Caco-2 (cell line): ENCODE data around the gene F13A1. TPM values are rescaled to one million over a fixed set of nuclear protein-coding genes. Genes with fewer than 3 reads are reported as not detected.

Experiments
- BruUV-seq: library from RNA; stranded (reverse); fragments of 400-500 nt; replicated peaks from 2 replicates; lab custom pipeline; 2021; lab: Mats Ljungman, UMichigan
- CTCF ChIA-PET: fragments of 300-600 bp; sonication (Branson Sonifier 250); formaldehyde crosslinking; loops from one replicate; lab custom pipeline; 2022; ENCODE audit warnings: antibody characterized with exemption; lab: Charles Lee
- POLR2A ChIA-PET: fragments of 300-600 bp; sonication (Branson Sonifier 250); formaldehyde crosslinking; loops from one replicate; lab custom pipeline; 2022; ENCODE audit warnings: antibody characterized with exemption; lab: Charles Lee
- DNase-seq, 2 experiments: peaks; one replicate each; pipeline versions ENCODE4 v3.0.0 to v3.0.0-alpha.2; 2020 to 2022
- H3K27me3 ChIP-seq: replicated peaks from 2 replicates; pipeline ENCODE4 v1.6.0; 2011; ENCODE audit warnings: low read length; ENCODE audit not compliant: control insufficient read depth, insufficient read depth
- H3K36me3 ChIP-seq: 2 replicates; pipeline ENCODE4 v1.5.1; 2011; ENCODE audit warnings: low read length; ENCODE audit not compliant: control insufficient read depth, insufficient read depth
- H3K4me1 ChIP-seq: fragments of 250-450 bp; sonication (Bioruptor Pico); 2 replicates; pipeline ENCODE4 v1.5.1; 2020; ENCODE audit warnings: mild to moderate bottlenecking
- H3K4me3 ChIP-seq: 2 replicates; pipeline ENCODE4 v1.5.1; 2011; ENCODE audit warnings: low read depth, mild to moderate bottlenecking, control low read depth, low read length
- H3K9me3 ChIP-seq: fragments of 250-450 bp; sonication (Bioruptor Pico); 2 replicates; pipeline ENCODE4 v1.5.1; 2020; ENCODE audit warnings: mild to moderate bottlenecking, moderate library complexity
- H3K27ac Mint-ChIP-seq: one replicate; pipeline ENCODE4 v1.8.0; 2022; ENCODE audit warnings: mixed read lengths; ENCODE audit not compliant: unreplicated experiment
- H3K27me3 Mint-ChIP-seq: one replicate; pipeline ENCODE4 v1.8.0; 2022; ENCODE audit warnings: mixed read lengths; ENCODE audit not compliant: insufficient read depth, unreplicated experiment
- H3K36me3 Mint-ChIP-seq: one replicate; pipeline ENCODE4 v1.8.0; 2022; ENCODE audit warnings: mild to moderate bottlenecking, mixed read lengths; ENCODE audit not compliant: insufficient read depth, unreplicated experiment
- H3K4me1 Mint-ChIP-seq: one replicate; pipeline ENCODE4 v1.8.0; 2022; ENCODE audit warnings: low read depth, mixed read lengths; ENCODE audit not compliant: unreplicated experiment
- H3K4me3 Mint-ChIP-seq: one replicate; pipeline ENCODE4 v1.8.0; 2022; ENCODE audit warnings: mild to moderate bottlenecking, moderate library complexity, mixed read lengths; ENCODE audit not compliant: unreplicated experiment
- H3K9me3 Mint-ChIP-seq: one replicate; pipeline ENCODE4 v1.8.0; 2022; ENCODE audit warnings: mixed read lengths; ENCODE audit not compliant: unreplicated experiment
- intact Hi-C: fragments of 100-400 bp; cut with micrococcal nuclease; formaldehyde crosslinking; loops from one replicate; pipeline ENCODE4 v1.10.0; 2022; ENCODE audit not compliant: unreplicated experiment
- total RNA-seq: library from RNA; stranded (reverse); gene quantifications from 2 replicates; pipeline ENCODE4 v1.2.3, GENCODE V29; 2022
- TF ChIP-seq, protein P1 (sequence below), 2 experiments: fragments of 200-600 bp in 1 of 2; IDR thresholded peaks; 1 replicate in 1 of 2; 2 replicates in 1 of 2; pipeline versions ENCODE4 v1.5.1 to v1.8.0; 2011 to 2022; ENCODE audit warnings: antibody characterized with exemption in 1 of 2, control low read depth in 1 of 2, inconsistent platforms in 1 of 2, low read depth in 1 of 2, low read length in 1 of 2, mild to moderate bottlenecking in 1 of 2, moderate library complexity in 1 of 2; ENCODE audit not compliant: insufficient read depth in 1 of 2, severe bottlenecking in 1 of 2, unreplicated experiment in 1 of 2

F13A1 gene
- total RNA-seq, 1 experiment from 2014 or later = not detected

DNA sequence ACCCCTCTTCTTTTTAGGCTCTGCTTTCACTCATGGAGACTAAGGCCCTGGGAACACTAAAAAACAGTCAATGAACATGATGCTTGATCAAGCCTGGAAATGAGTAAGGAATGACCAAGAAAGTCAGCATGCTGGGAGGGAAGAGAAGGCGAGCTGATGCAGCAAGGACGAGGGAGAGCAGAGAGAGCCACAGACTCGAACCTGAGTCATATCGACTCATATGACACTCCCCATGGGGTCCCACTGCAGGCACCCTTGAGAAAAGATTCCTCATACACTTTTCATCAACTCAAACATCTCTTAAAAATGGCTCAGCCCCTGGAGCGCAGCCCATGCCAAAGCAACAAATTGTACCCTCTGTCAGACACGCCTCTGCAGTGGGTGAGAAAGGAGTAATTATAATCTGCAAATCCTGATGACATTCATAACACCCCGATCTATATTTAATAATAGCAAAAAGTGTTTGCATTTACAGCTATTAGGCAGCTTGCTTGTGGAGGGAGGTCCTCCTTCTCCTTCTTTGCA lies 127.2 kb downstream of the F13A1 start:
- no peak overlapping the region for H3K27ac Mint-ChIP-seq
- DNase-seq = no peak
- intact Hi-C loops = no loop called here
- H3K4me1 Mint-ChIP-seq = no peaks in the 10 kb centered on the region
- Histone ChIP-seq H3K36me3 (no peaks in the 10 kb centered on the region), H3K9me3 (no peaks in the 10 kb centered on the region), H3K4me1 (no peaks in the 10 kb centered on the region), H3K4me3 (no peak overlapping the region), H3K27me3 (no peaks in the 10 kb centered on the region)
- H3K27me3 Mint-ChIP-seq = peaks cover 19% of the 10 kb centered on the region
- BruUV-seq = no TSS peak
- POLR2A ChIA-PET = no interaction called here
- H3K9me3 Mint-ChIP-seq = no peaks in the 10 kb centered on the region
- TF ChIP-seq, protein P1, sequence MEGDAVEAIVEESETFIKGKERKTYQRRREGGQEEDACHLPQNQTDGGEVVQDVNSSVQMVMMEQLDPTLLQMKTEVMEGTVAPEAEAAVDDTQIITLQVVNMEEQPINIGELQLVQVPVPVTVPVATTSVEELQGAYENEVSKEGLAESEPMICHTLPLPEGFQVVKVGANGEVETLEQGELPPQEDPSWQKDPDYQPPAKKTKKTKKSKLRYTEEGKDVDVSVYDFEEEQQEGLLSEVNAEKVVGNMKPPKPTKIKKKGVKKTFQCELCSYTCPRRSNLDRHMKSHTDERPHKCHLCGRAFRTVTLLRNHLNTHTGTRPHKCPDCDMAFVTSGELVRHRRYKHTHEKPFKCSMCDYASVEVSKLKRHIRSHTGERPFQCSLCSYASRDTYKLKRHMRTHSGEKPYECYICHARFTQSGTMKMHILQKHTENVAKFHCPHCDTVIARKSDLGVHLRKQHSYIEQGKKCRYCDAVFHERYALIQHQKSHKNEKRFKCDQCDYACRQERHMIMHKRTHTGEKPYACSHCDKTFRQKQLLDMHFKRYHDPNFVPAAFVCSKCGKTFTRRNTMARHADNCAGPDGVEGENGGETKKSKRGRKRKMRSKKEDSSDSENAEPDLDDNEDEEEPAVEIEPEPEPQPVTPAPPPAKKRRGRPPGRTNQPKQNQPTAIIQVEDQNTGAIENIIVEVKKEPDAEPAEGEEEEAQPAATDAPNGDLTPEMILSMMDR (IDR thresholded peaks at IDR 0.05; ENCODE audit: insufficient read depth in 1 of 2, low read depth in 1 of 2, low read length in 1 of 2, severe bottlenecking in 1 of 2, unreplicated experiment in 1 of 2) = no peak
- H3K4me3 Mint-ChIP-seq = no peak overlapping the region
- no peaks in the 10 kb centered on the region for H3K36me3 Mint-ChIP-seq
- CTCF ChIA-PET = no interaction called here

DNA sequence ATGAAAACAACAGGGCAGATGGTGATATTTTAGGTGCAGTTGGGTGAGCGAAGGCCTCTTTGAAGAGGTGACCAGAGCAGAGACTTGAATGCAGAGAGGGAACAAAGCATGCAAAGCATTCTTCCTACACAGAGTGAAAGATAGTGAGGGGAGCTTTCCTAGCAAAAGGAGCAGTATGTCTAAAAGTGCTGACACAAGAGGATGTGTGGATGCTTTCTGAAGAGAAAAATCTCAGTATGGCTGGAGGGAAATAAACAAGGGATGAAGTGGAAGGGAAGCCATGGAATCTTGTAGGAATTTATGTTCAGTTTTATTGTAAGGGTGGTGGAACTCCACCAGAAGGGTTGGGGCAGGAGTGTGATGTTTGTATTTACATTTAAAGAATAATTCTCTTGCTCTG lies 128.6 kb downstream of the F13A1 start:
- ChIA-PET POLR2A (no interaction called here), CTCF (no interaction called here)
- Histone ChIP-seq H3K9me3 (no peaks in the 10 kb centered on the region), H3K4me3 (no peak overlapping the region), H3K27me3 (no peaks in the 10 kb centered on the region), H3K4me1 (no peaks in the 10 kb centered on the region), H3K36me3 (no peaks in the 10 kb centered on the region)
- Mint-ChIP-seq H3K9me3 (no peaks in the 10 kb centered on the region), H3K4me1 (no peaks in the 10 kb centered on the region), H3K27ac (no peak overlapping the region), H3K4me3 (no peak overlapping the region), H3K36me3 (no peaks in the 10 kb centered on the region), H3K27me3 (peaks cover 19% of the 10 kb centered on the region)
- intact Hi-C loops = no loop called here
- TF ChIP-seq, protein P1 (IDR thresholded peaks at IDR 0.05; ENCODE audit: insufficient read depth in 1 of 2, low read depth in 1 of 2, low read length in 1 of 2, severe bottlenecking in 1 of 2, unreplicated experiment in 1 of 2) = no peak
- no peak for DNase-seq
- no TSS peak for BruUV-seq

DNA sequence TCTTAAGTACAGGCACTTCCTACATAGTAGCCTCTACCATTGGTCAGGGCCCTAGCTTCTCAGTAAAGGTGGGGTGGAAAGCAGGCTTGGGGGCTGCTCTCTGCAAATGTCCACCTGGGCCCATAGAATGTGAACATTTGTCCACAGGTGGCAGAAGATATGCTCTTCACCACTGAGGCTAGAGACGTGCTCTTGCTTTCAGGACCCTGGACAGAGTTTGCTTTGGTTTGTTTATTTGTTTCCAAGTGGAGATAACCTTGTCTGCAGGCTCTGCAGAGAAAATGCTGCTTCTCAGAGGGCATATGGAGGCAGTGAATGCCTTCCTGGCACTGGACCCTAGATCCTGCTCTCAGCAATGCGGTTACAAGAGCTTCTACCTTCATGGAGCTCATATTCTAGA lies 129.0 kb downstream of the F13A1 start:
- H3K4me3 ChIP-seq = no peak overlapping the region
- no peaks in the 10 kb centered on the region for H3K36me3 ChIP-seq
- no peak overlapping the region for H3K27ac Mint-ChIP-seq
- intact Hi-C loops = no loop called here
- POLR2A ChIA-PET = no interaction called here
- H3K36me3 Mint-ChIP-seq = no peaks in the 10 kb centered on the region
- peaks cover 19% of the 10 kb centered on the region for H3K27me3 Mint-ChIP-seq
- H3K27me3 ChIP-seq = no peaks in the 10 kb centered on the region
- no TSS peak for BruUV-seq
- no peaks in the 10 kb centered on the region for H3K4me1 ChIP-seq
- no peaks in the 10 kb centered on the region for H3K9me3 Mint-ChIP-seq
- H3K9me3 ChIP-seq = no peaks in the 10 kb centered on the region
- no peak for DNase-seq
- H3K4me1 Mint-ChIP-seq = no peaks in the 10 kb centered on the region
- no peak overlapping the region for H3K4me3 Mint-ChIP-seq
- TF ChIP-seq, protein P1 (IDR thresholded peaks at IDR 0.05; ENCODE audit: insufficient read depth in 1 of 2, low read depth in 1 of 2, low read length in 1 of 2, severe bottlenecking in 1 of 2, unreplicated experiment in 1 of 2) = no peak
- CTCF ChIA-PET = no interaction called here
